ENCODE results near the gene TUBB3. TPM values are rescaled to one million over a fixed set of nuclear protein-coding genes. Genes with fewer than 3 reads are reported as not detected.

The TUBB3 gene
- total RNA-seq, 3 donors from 2014 or later (not counting 1 experiment from before 2014, with no cell fraction given), result 1.1 to 1.3 (median 1.2) TPM

DNA sequence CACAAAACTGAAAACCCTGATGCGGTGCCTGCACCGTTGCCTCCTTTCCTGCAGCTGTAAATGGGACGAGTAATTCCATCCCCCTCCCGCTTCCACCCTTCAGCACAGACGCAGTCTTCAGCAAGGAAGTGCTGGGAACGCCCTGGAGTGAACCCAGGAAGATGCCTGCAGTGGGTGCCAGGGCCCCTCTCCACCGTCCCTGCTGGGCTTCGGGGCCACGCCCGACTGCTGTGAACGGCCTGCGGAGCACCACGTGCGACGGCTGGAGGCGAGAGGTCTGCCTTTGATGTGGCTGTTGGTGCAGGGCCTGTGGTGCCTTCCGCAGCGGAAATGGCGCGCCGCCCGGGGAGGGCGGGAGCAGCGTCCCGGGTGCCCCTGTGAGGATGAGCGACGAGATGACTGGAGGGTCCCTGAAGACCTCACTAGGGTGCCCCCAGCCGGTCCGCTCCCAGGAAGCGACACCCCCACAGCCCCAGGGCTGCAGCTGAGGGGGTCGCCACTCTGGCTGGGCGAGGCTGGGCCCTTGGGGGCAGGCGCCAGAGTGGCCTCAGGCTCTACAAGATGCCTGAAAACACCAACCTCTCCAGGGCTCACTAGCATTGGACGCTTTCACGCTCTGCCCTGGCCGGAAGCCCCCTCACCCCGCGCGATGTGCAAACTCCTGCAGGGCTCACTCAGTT lies 5.2 kb upstream of the TUBB3 start:
- Mint-ChIP-seq H3K4me3 (peak overlapping the region; percentile 83), H3K36me3 (no peaks in the 10 kb centered on the region), H3K4me1 (peaks cover 21 to 24% of the 10 kb centered on the region in 2 donors), H3K9me3 (no peaks in the 10 kb centered on the region), H3K27ac (peak overlapping the region; percentile 34 to 79), H3K27me3 (ENCODE audit: low read depth in 2 of 2) (peaks cover 11 to 22% of the 10 kb centered on the region in 2 donors)
- DNase-seq (peak; percentile 81 to 89), ATAC-seq (peak; percentile 74 to 89 (median 84))
- H3K4me1 ChIP-seq (ENCODE audit: control insufficient read depth, insufficient read depth, low read length), result peaks cover 60% of the 10 kb centered on the region
- H3K4me3 ChIP-seq (ENCODE audit: low read length), result peak overlapping the region; percentile 27
- H3K27me3 ChIP-seq (ENCODE audit: control insufficient read depth, insufficient read depth, low read length), result peaks cover 38% of the 10 kb centered on the region
- intact Hi-C loops (cut with micrococcal nuclease), result no loop called here
- TF ChIP-seq, protein P1, sequence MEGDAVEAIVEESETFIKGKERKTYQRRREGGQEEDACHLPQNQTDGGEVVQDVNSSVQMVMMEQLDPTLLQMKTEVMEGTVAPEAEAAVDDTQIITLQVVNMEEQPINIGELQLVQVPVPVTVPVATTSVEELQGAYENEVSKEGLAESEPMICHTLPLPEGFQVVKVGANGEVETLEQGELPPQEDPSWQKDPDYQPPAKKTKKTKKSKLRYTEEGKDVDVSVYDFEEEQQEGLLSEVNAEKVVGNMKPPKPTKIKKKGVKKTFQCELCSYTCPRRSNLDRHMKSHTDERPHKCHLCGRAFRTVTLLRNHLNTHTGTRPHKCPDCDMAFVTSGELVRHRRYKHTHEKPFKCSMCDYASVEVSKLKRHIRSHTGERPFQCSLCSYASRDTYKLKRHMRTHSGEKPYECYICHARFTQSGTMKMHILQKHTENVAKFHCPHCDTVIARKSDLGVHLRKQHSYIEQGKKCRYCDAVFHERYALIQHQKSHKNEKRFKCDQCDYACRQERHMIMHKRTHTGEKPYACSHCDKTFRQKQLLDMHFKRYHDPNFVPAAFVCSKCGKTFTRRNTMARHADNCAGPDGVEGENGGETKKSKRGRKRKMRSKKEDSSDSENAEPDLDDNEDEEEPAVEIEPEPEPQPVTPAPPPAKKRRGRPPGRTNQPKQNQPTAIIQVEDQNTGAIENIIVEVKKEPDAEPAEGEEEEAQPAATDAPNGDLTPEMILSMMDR (IDR thresholded peaks at IDR 0.05), result no peak
- 0% methylated on average over 39 of the region's 39 CpGs for WGBS (ENCODE audit: insufficient coverage)
- H3K36me3 ChIP-seq (ENCODE audit: control insufficient read depth, insufficient read depth, low read length), result peaks cover 2% of the 10 kb centered on the region
- no peaks in the 10 kb centered on the region for H3K9me3 ChIP-seq (ENCODE audit: control insufficient read depth, insufficient read depth, low read length)
- H3K27ac ChIP-seq (ENCODE audit: low read length), result no peak overlapping the region

DNA sequence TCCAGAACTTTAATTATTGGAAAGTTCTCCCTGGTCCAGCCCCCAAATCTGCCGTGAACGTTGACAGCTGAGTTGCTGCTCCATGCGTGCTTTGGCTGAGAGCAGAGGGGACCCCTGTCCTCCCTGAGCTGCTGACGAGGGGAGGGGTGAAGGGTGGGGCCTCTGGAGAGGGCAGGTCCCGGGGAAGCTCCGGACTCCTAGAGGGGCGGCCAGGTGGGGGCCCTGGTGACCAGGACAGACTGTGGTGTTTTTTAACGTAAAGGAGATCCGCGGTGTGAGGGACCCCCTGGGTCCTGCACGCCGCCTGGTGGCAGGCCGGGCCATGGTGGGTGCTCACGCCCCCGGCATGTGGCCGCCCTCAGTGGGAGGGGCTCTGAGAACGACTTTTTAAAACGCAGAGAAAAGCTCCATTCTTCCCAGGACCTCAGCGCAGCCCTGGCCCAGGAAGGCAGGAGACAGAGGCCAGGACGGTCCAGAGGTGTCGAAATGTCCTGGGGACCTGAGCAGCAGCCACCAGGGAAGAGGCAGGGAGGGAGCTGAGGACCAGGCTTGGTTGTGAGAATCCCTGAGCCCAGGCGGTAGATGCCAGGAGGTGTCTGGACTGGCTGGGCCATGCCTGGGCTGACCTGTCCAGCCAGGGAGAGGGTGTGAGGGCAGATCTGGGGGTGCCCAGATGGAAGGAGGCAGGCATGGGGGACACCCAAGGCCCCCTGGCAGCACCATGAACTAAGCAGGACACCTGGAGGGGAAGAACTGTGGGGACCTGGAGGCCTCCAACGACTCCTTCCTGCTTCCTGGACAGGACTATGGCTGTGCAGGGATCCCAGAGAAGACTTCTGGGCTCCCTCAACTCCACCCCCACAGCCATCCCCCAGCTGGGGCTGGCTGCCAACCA lies 4.4 kb upstream of the TUBB3 start, which contains the start of gene MC1R:
Gene MC1R (plus strand): TSS at position 410 of the 895 bp plus-strand sequence. CDS start 397 bp downstream, at position 807.
- intact Hi-C loops (cut with micrococcal nuclease), result no loop called here
- 6% methylated on average over 23 of the region's 23 CpGs for WGBS (ENCODE audit: insufficient coverage)
- Histone ChIP-seq H3K36me3 (ENCODE audit: control insufficient read depth, insufficient read depth, low read length) (no peaks in the 10 kb centered on the region), H3K4me1 (ENCODE audit: control insufficient read depth, insufficient read depth, low read length) (peaks cover 64% of the 10 kb centered on the region), H3K4me3 (ENCODE audit: low read length) (peak within 1 kb of the TSS; percentile 27), H3K9me3 (ENCODE audit: control insufficient read depth, insufficient read depth, low read length) (no peaks in the 10 kb centered on the region), H3K27me3 (ENCODE audit: control insufficient read depth, insufficient read depth, low read length) (peaks cover 41% of the 10 kb centered on the region), H3K27ac (ENCODE audit: low read length) (no peak within 1 kb of the TSS)
- ATAC-seq (peak; percentile 25 to 48 (median 26)), DNase-seq (peak in 1 of 2 donors; percentile 62)
- Mint-ChIP-seq H3K36me3 (no peaks in the 10 kb centered on the region), H3K4me1 (peaks cover 21 to 24% of the 10 kb centered on the region in 2 donors), H3K27ac (peak within 1 kb of the TSS; percentile 34 to 79), H3K9me3 (no peaks in the 10 kb centered on the region), H3K4me3 (peak within 1 kb of the TSS; percentile 83), H3K27me3 (ENCODE audit: low read depth in 2 of 2) (peaks cover 11 to 22% of the 10 kb centered on the region in 2 donors)
- TF ChIP-seq, protein P1 (IDR thresholded peaks at IDR 0.05), result peak; percentile 33

DNA sequence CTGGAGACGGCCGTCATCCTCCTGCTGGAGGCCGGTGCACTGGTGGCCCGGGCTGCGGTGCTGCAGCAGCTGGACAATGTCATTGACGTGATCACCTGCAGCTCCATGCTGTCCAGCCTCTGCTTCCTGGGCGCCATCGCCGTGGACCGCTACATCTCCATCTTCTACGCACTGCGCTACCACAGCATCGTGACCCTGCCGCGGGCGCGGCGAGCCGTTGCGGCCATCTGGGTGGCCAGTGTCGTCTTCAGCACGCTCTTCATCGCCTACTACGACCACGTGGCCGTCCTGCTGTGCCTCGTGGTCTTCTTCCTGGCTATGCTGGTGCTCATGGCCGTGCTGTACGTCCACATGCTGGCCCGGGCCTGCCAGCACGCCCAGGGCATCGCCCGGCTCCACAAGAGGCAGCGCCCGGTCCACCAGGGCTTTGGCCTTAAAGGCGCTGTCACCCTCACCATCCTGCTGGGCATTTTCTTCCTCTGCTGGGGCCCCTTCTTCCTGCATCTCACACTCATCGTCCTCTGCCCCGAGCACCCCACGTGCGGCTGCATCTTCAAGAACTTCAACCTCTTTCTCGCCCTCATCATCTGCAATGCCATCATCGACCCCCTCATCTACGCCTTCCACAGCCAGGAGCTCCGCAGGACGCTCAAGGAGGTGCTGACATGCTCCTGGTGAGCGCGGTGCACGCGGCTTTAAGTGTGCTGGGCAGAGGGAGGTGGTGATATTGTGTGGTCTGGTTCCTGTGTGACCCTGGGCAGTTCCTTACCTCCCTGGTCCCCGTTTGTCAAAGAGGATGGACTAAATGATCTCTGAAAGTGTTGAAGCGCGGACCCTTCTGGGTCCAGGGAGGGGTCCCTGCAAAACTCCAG lies 3.4 kb upstream of the TUBB3 start:
- no peak for ATAC-seq
- no peaks in the 10 kb centered on the region for H3K36me3 ChIP-seq (ENCODE audit: control insufficient read depth, insufficient read depth, low read length)
- no peak overlapping the region for H3K27ac ChIP-seq (ENCODE audit: low read length)
- H3K27ac Mint-ChIP-seq, result peak overlapping the region in 1 of 2 donors; percentile 24
- TF ChIP-seq, protein P1 (IDR thresholded peaks at IDR 0.05), result no peak
- H3K4me3 ChIP-seq (ENCODE audit: low read length), result no peak overlapping the region
- WGBS (ENCODE audit: insufficient coverage), result 88% methylated on average over 52 of the region's 52 CpGs
- peak in 1 of 2 donors; percentile 29 for DNase-seq
- H3K9me3 ChIP-seq (ENCODE audit: control insufficient read depth, insufficient read depth, low read length), result no peaks in the 10 kb centered on the region
- H3K4me1 Mint-ChIP-seq, result peaks cover 21 to 27% of the 10 kb centered on the region in 2 donors
- intact Hi-C loops (cut with micrococcal nuclease), result no loop called here
- H3K27me3 ChIP-seq (ENCODE audit: control insufficient read depth, insufficient read depth, low read length), result peaks cover 52% of the 10 kb centered on the region
- H3K4me1 ChIP-seq (ENCODE audit: control insufficient read depth, insufficient read depth, low read length), result peaks cover 74% of the 10 kb centered on the region
- H3K27me3 Mint-ChIP-seq (ENCODE audit: low read depth in 2 of 2), result peaks cover 11 to 26% of the 10 kb centered on the region in 2 donors
- no peaks in the 10 kb centered on the region for H3K9me3 Mint-ChIP-seq
- H3K4me3 Mint-ChIP-seq, result peak overlapping the region; percentile 35
- no peaks in the 10 kb centered on the region for H3K36me3 Mint-ChIP-seq

All from natural killer cell (primary cell).